ENCODE measurements around the gene MCF2L2.

The MCF2L2 gene

DNA sequence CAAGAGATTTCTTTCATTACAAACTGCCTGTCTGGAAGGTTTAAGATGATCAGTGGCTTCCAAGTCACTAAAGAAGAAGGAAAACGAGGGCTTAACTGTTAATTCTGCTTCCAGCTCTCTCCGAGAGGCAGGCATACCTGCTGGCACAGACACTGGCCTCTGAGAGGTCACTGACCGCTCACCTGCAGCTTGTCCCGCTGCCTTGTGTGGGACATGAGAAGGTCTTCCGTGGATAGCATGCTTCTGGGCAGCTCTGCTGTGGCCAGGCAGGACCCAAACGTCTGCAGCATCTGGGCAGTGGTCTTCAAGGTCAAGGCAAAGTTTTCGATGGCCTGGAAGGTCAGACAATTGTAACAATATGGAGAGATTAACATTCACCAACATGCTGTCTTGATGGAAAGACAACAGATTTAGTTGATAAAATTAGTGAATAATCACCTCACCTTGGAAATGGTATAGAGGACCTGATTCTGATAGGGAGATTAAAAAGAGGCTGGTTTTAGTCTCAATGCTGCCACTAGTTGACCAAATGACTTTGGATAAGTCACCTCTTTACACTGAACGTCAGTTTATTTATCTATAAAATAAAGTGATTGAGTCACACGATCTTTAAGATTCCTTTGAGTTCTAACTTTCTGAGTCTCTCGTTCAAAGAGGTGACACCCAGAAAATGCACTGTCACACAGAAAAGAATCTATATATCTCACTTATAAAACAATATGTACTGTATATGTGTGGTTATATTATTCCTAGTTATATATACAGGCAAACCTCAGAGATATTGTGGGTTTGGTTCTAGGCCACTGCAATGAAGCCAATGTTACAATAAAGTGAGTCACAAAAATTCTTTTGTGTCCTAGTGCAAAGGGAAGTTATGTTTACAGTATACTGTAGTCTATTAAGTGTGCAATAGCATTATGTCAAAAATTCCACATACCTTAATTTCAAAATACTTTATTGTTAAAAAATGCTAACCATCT, 110.2 kb downstream of the MCF2L2 start:
- DNase-seq: no peak

DNA sequence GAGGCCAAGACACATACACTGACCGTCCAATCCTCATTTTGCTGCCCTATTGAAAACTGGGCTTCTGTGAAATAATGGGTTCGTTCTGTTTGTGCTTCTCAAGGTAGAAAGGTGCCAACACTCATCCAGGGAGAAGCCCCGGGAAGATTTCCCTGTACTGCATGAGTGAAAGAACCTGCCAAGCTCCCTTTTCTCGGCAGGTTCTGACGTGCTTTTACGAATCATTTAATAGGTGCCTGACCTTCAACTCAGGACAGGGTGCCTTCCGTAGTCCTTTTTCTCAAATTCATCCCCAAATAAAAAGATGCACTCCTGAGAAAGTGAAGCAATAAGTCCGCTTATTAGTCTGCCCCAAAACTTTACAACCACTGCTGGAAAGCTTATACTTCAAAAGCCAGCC, 111.1 kb downstream of the MCF2L2 start:
- DNase-seq: no peak

DNA sequence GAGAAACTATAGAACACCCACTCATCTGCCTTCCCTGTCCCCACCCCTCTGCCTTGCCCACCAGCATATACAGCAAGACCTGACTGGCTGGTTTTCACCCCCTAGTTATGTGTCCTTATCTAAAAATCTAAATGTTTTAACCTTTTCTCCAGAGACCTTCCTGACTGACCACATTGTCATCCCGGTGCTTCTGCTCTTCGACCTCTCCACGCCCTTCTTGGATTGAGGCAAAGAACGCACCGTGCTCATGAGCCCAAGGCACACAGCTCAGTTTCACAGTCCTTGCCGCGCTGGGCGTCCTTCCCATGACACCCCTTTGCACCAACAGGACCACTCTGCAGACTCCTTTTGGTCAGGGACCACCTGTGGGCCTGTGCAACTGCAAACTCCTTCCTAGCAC, 112.7 kb downstream of the MCF2L2 start:
- no peak for DNase-seq

DNA sequence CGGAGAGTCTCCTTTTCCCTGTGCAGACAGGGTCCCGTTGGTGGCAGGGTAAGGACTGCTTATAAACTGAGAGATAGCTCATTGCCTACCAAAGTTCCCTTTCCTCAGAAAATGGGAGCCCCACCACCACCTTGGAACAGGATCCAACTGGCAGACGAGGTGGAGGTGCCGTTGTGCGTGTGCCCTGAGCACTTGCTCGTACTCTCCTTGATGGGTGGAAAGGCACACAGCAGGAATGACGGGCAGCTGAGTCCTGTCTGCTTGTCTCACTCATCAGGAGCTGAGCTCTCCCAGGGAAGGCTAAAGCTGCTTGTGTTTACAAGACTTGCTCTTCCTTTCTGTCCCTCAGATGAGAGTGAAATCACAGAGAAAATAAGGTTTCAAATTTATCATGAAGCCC, 114.7 kb downstream of the MCF2L2 start:
- DNase-seq: no peak

DNA sequence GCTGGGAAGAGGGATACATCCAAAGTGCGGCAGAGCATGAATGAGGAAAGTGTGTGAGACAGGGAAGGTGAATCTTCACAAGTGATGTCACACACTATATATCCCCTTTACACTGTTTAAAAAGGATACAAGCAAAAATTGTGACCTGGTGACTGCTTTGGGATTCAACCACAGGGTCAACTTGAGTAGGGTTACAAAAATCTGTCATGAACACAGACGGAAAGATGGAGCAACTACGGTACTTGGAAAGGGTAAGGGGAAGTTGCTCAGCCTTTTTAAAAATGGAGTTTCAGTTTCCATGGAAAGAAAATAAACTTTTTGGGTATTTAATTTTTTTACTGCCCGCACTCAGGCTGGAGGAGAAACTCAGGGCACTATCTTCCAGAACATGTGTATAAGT, 115.1 kb downstream of the MCF2L2 start:
- DNase-seq: no peak

DNA sequence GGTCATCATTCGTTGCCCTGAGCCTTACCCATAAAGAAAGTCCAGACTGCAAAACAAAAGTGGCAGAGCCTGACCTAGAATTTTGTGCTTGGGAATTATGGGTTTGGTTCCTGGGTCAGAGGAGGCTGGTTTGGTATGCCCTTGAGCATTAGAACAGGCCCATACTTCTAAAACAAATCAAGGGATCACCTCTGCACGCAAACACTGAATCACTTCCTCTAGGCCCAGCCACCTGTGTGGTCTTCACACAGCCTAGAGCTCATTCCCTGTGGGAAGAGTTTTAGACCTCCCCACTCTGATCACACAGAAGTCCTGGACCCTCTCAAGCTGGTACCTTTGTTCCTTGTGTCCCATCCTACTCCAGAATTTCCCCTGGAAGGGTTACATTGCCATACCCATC, 116.0 kb downstream of the MCF2L2 start:
- no peak for DNase-seq

DNA sequence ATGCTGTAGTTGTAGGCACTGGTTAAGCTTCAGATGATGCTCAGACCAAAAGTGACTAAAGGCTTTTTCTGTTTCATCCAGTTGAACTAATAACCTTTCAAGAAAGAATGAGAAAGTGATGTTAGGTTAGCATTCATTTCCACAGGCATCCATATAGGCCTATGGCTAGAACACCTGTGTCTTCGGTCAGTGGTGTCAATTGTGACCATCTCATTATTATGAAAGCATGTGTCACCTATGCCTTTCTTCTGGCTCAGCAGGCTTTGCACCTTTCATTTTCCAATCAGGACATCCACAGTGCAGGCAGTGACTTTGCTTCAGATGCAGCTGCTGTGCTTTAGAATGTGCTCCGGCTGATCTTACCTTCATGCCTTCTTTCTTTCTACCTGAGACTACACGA, 117.5 kb downstream of the MCF2L2 start:
- DNase-seq: no peak

DNA sequence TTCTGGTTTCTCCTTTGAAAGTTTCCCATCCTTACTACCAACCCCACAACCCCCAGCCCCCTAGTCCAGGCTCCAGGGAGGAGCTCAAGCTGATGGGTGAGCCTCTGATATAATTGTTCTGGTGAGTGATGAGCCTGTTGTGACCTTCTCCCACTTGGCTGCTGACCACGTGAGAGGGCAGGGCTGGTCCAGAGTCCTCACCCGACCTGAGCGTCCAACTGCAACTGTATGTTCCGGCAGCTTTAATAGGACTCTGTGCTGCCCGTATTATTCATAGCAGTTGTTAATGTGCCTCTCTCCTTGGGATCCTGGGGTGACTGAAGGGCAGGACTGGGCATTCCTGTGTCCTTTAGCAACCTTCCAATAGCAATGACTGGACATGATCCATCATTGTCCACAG, 119.1 kb downstream of the MCF2L2 start:
- DNase-seq: no peak

DNA sequence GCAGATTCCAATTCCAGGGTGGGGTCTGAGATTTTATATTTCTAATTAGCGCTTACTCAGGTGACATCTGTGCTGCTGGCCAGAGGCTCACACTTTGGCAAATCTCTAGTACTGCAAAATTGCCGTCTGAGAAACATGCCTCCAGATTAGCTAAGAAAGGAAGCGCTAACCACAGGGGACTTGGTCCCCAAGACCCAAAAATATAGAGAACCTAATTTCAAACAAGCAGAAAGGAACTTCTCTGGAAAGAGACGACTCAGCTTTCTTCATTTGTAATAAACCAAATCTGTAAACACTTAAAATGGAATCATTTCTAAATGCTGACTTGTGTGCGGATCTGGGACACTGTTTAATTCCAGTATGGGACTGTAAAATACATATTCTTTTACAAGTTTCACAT, 119.7 kb downstream of the MCF2L2 start:
- no peak for DNase-seq

DNA sequence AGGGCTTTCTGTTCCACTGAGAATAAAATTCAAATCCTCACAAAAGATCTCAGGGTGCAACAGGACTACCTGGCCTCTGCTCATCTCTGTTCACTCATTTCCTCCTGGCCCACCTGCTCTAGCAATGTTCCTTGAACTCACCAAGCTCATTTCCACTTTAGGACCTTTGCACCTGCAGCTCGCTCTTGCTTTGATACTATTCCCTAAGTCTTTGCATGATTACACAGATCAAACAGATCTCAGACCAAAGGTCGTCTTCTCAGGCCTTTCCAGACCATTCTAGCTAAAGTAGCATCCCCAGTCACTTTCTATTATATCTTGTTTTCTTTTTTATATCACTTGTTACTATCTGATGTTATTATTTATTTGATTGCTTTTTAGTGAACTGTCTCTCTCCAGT, 120.7 kb downstream of the MCF2L2 start:
- DNase-seq: no peak

DNA sequence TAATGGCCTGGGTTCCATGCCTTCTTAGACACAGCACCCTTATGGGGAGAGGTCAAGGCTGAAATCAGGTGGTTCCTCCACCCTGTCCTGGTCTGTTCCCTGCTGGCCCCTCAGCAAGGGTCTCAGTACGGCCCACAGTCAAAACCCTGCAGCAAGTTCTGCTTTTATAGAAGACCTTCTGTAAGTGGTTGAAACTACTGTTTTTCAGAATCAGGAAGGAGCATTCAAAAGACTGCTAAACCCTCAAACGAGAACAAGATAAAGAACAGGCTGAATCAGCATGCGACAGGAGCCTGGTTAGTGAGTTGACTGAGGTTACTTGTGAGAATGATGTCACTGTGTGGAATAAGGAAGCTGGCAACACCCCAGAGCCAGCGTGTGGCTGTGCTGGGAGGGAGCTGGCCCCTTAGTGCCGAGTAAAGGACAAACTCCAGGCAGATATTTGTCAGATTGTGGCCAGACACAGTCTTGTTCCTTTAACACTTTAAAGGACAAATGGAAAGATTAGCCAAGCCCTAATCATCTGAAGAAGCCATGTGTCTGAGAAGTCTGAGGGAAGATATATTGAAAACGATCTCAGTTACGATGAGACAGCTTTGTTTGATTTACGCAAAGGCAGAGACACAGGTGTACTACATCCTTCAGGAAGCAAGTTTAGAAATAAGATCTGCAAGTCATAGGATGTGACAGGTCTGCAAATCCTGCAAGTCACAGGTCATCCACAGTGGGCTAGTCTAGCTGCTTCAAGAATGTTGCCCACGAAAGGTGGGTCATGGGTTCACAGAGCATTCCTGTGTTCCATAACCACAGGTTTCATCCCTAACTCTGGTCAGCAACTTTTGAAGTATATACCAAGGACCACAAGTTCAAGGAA, 121.4 kb downstream of the MCF2L2 start:
- DNase-seq: no peak

DNA sequence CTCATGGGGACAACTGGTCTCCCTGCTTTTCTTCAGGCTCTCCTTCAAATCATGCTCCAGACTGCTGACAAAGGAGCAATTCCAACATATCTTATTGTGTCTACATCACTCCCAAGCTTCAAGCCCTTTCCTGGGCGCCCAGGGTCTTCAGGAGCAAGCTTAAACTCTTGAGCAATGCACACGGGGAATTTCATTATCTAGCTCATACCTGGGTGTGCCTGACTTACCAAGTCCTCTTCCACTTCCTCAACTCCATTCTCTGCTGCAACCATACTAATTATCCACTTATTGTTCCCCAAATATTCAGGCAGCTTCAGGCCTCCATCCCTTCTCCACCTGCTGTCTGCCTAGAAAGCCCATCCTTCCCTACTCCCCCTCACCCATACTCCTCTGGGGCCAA, 124.7 kb downstream of the MCF2L2 start:
- no peak for DNase-seq

DNA sequence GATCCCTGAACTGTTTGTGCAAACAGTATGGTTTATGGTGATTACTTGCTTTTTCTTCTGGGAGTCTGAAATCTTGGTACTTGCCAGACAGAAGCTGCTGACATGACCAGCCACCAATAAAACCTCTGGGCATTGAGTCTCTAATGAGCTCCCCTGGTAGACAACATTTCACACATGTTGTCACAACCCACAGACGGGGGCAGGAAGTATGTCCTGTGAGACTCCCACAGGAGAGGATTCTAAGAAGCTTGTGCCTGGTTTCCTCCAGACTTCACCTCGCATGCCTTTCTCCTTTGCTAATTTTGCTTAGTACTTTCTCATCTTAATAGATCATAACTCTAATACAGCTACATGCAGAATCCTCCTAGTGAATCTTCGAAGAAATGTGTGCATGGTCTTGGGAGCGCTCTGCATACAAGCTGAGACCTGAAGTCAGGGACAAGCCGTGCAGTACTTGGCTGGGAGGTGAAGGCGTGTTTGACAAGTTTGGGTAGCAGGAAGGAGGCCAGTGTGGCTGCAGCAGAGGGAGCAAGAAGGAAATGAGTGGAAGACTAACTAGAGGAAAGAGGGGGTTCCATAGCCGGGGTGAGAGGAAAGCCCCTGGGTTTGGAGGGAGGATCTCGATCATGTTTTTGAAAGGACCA, 126.4 kb downstream of the MCF2L2 start:
- no peak for DNase-seq

DNA sequence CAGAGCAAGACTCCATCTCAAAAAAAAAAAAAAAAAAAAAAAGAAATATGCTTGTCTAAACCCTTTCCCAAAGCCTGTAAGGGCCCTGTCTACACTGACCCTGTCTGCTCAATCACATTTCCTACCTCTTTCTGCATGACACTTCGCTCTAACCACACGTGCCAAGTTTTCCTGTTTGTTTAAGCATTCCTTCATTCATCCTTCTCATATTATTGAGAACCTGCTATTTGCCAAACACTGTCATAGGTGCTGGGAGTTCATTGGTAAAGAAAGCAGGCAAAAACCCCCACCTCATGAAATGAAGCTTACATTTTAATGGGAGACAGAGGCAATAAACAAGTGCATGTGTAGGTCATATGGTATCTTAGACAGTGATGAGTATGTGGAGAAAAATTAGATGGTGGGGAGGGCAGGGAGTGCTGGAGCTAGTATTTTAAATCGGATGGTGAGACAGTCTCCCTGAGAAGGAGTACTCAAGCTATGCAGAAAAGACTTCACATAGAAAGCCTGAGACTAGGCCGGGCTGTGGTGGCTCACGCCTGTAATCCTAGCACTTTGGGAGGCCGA, 127.3 kb downstream of the MCF2L2 start:
- DNase-seq: no peak

DNA sequence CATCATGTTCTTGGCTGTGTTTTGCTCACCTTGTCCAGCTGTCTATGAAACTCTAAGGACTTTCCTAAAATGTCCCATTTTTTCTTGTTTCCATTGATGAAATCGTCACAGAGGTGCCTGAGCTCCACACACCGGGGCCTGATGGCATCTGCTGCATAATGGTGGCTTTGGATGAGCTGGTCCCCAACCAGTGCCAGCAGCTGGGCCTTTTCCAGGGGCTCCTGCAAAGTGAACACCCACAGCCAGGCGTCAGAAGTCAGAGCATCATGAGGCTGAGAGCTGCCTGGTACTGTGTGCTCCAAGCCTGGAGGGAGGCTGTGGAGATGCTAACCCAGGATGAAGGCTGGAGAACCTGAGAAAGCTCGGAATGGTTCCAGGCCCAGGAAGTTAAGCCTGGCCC, 128.4 kb downstream of the MCF2L2 start:
- no peak for DNase-seq

DNA sequence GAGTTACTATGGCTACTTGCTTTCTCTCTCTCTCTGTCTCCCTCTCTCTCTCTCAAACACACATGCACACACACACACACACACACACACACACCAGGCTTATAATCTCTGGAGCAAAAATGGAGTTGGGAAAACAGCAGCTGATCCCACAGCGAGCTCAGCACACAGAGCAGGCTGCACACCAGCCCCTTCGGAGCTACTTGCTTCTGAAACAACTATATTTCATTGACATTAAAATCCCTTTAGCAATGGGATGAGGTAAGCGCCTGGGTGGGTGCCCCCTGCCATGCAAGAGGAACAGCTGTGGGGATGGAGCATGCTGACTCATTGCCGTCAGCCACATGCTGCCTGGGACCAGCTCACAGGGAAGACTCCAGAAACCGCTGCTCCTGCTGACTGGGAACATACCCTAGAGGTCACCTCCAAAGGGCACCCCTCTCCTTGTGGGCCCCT, 129.7 kb downstream of the MCF2L2 start:
- DNase-seq: no peak

DNA sequence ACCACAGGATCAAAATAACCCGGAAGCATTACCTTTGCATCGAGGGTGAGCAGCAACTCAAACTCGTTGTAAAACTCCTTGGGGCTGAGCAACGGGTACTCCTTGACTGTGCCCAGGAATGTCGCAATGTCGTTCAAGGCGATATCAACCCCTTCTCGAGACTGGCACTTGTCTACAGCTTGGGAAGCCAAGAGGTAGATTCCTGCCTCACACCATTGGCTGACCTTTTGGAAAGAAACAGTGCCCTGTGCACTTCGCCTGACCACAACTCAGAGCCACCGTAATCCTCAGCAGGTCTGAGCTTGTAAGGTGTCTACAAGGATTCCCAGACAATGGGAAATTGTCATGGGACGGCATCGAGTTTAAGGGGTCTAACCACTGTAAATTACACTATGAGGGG, 131.5 kb downstream of the MCF2L2 start:
- no peak for DNase-seq

DNA sequence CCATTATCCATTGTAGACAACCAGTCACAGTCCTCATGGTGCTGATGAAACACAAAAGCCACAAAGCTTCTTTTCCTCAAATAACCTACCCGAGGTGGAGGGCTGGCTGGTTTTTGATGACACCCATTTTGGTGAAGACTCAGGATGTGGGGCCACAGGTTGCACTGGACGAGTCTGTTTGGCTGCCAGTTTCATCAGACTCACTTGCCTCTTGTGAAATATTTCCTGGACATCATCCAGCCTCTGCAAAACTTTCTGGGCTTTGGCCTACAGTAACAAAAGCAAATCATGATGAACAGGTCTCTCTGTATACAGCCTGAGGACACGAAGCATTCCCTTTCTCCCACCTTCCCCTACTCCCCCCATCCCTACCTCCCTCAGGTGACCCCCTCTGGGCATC, 133.2 kb downstream of the MCF2L2 start:
- no peak for DNase-seq

DNA sequence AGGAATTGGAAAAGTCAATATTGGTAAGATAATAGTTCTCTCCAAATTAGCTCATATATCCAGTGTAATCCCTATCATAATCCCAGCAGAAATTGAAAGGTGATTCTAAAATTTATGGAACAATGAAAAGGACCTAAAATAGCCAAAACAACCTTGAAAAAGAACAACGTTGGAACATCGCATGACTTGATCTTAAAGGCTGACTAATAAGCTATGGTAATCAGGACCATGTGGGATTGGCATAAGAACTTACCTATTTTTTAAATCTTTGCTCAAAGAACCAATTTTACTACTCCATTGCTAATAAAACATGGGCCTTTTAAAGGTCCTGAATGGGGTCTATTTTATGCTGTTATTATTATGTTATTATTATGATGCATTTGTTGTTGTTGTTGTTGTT, 134.5 kb downstream of the MCF2L2 start:
- no peak for DNase-seq

DNA sequence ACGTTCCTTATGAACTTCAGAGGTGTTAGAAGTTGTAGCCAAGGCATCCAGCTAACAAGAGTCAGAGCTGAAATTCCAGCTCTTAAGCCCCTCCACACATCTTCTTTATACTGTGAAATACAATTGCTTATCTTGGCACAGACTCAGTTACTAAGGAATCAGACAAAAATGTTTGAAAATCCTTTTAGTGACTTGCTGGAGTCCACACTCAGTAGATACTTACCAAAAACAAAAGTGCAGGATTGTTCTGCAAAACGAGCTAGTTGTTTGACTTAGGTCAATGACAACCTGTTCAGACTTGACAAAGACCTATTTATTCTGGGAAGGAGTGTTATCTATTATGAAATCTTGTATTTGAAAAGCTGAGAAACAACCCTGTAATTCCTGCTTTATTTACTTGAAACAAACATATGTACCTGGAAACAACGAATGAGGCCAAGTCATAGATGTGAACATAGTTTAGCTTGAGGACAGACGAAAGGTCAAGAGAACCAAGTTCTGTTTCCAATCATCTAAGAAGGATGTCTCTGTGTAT, 136.9 kb downstream of the MCF2L2 start:
- DNase-seq: no peak

DNA sequence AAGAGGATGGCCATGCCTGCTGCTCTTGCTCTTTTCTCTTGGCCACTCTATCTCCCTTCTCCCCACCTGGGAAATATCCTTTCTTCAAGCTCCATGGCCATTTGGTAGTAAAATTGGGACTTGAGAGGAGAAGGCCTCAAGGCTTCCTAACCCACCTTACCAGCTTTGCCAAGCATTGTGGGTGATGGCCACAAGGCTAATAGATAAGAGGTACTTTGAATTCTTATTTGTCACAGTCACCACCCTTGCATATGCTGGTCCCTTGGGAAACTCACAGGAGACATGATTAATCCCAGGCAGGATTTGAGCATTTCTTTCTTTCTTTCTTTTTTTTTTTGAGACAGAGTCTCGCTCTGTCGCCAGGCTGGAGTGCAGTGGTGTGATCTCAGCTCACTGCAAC, 138.2 kb downstream of the MCF2L2 start:
- no peak for DNase-seq

DNA sequence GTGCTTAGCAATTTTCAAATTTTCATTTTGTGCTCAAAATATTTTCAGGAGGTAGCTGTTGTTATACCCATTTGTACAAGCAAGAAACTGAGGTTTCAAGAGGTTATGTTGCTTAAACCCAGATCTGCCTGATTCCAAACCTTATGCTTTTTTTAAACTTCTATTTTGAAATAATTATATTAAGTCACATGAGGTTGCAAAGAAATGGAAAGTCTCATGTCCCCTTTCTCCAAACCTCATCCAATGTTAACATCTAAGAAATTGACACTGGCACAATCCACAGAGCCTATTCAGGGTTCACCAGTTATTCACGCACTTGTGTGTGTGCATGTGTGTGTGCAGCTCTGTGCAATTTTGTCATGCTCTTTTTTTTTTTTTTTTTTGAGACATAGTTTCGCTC, 140.3 kb downstream of the MCF2L2 start:
- no peak for DNase-seq
